Umbilical cord (tissue), 2 donors: Measurements from ENCODE around the gene LAMTOR5. TPM values are rescaled to one million over a fixed set of nuclear protein-coding genes. Genes with fewer than 3 reads are reported as not detected.
"Not testable (repeated sequence)": the region's sequence is repeated elsewhere in the genome, so short reads cannot be mapped to it uniquely, and the experiment has no call there.

Experiments
- DNase-seq: peaks from one replicate; pipeline ENCODE4 v3.0.0-alpha.2; 2015; ENCODE audit warnings: low spot score
- total RNA-seq: library from RNA; depleted of rRNA; stranded (reverse); fragments of >200 nt; gene quantifications from one replicate; pipeline ENCODE4 v1.2.3, GENCODE V29; 2014; ENCODE audit warnings: low replicate concordance; ENCODE audit not compliant: insufficient read depth

LAMTOR5 gene
- total RNA-seq: 28.9 TPM

DNA sequence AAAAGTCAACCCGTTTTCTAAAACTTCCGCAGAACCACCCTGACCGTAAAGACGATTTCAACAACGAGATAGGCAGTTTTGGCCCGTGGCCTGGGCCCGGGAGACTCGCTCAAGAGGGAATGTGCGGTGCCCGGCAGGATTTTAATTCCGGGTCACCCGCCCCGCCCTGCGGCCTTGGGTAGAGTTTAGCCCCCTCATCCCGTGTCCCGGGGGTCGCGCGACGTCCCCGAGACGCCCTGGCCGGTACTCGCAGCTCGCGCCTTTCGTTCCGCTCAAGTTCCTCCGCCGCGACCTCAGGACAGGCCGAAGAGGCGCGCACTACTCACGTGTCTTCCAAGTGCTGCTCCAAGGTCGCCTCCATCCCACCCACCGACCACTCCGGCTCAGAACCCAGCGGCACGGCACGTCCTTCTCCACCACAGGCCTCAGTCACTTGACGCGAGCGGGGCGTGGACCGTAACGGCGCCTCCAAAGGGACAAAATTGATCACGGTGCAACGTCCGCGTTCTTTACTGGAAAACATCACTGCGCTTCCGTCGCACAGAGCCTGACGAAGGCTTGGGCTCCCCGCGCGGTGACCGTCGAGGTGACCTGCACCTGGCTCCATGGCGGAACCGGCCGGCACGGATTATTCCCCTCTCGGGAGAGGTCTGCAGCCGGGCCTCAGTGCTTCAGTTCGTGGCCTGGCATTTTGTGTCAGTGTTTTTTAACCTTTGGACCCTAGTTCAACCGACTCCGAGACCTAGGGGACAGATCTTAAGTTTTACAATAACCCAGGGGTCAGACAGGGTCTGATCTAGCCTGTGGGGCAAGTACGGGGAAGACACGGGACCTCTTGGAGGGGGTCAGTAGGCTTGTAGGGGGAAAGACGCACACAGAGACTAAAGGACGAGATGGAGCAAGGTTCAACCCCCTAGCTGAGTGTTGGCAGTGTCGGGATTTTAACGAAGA lies at the start of gene LAMTOR5:
Gene LAMTOR5, minus strand, starts transcription at position 435 of the 951 bp plus-strand sequence. Its CDS starts 74 bp downstream, at position 361.
- peak; percentile 96 for DNase-seq

- DNase-seq: no peak
Observed at GRCh38 chr1:110457206-110457605, 49.7 kb upstream of the LAMTOR5 start.

- no peak for DNase-seq
Observed at GRCh38 chr1:110455151-110455550, 47.7 kb upstream of the LAMTOR5 start.

- no peak for DNase-seq
Observed at GRCh38 chr1:110454328-110454727, 46.8 kb upstream of the LAMTOR5 start.

- no peak for DNase-seq
Observed at GRCh38 chr1:110453829-110454228, 46.3 kb upstream of the LAMTOR5 start.

GRCh38 chr1:110452330-110452729 lies 44.8 kb upstream of the LAMTOR5 start:
- DNase-seq: no peak

DNA sequence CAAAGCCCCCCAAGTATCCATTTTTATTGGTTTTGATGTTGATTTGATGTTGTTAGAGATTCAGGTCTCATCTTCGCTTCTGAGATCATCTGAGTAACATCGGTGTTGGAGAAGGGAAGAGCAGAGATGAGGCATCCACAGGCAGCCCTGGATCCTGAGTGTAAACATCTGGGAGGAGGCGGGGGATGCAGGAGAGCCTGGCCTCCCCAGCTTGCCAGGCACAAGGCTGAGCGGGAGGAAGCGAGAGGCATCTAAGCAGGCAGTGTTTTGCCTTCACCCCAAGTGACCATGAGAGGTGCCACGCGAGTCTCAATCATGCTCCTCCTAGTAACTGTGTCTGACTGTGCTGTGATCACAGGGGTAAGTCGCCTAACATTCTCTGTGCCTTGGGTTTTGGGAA lies 43.4 kb upstream of the LAMTOR5 start, which contains the start of gene PROK1:
Gene PROK1, plus strand, starts transcription at position 221 of the 400 bp plus-strand sequence. Its CDS starts 68 bp downstream, at position 289.
- DNase-seq: no peak

- DNase-seq: no peak
Observed at GRCh38 chr1:110449661-110450651, 42.5 kb upstream of the LAMTOR5 start.

DNA sequence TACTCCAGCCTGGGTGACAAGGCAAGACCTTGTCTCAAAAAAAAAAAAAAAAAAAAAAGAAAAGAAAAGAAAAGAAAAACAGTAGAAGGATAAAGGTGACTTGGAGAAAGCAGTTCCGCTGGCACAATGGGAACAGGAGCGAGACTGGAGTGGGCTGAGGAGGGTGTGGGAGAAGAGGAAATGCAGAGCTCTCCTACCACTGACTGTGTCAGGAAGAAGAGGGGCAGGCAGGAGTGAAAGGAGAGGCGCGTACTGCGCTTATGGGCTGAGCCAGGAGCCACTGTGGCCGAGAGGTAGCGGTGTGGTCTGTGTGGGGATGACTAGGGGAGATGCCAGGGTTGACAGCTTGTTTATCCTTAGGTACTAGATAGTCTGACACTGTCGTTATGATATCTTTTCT lies 37.1 kb upstream of the LAMTOR5 start:
- no peak for DNase-seq

DNA sequence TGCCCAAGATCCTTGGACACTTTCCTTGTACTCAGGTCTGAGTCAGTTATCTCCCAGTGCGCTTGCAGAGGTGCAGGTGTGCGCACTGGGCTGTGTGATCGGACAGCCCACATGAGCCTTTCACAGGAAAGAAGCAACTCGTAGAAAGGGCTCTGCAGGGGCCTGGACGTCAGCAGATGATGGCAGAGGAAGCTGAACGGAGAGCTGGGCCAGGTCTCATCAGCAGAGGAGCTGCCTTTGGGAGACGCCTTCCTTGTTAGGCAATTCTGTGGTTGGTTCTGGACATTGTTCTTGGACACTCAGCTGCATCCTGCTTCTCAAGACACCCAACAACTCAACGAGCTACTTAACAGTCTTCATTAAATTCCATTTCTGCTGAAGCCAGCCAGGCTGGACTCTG lies 36.0 kb upstream of the LAMTOR5 start:
- no peak for DNase-seq

GRCh38 chr1:110441888-110442287 lies 34.4 kb upstream of the LAMTOR5 start:
- no peak for DNase-seq

DNA sequence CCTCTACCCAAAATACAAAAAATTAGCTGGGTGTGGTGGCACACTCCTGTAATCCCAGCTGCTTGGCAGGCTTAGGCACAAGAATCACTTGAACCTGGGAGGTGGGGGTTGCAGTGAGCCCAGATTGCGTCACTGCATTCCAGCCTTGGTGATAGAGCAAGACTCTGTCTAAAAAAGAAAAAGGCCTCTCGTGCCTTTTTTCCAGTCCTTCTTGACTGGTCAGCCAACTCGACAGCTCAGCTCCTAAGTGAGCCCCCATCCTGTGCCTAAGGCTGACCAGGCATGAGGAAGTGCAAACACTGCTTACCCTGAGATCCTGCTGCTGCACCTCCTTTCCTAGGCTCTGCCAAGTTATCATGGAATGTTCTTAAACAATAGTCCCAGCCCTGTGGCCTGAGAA lies 33.4 kb upstream of the LAMTOR5 start:
- peak; percentile 64 for DNase-seq

GRCh38 chr1:110439873-110440272 lies 32.4 kb upstream of the LAMTOR5 start:
- DNase-seq: not testable (repeated sequence)

GRCh38 chr1:110438893-110439292 lies 31.4 kb upstream of the LAMTOR5 start:
- peak; percentile 68 for DNase-seq

- not testable (repeated sequence) for DNase-seq
Observed at GRCh38 chr1:110437645-110438299, 30.3 kb upstream of the LAMTOR5 start.

DNA sequence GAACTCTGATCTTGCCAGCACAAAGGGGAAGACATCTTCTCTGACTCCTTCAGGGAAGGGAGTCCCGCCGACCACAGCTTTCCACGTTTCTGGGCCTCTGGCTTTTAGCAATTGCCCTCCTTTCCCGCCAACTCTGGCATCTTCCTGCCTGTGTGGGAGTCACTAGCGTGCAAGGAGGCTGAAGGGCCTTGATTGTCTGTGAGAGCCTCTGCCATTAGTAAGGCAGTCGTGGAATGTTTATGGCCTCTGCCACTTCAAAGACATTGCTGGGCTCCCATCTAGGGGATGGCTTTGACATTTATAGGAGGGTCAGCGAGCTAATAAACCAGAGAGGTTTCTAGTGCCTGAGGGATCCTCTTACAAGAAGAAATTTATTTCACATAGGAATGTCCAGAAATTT lies 29.1 kb upstream of the LAMTOR5 start:
- no peak for DNase-seq

DNA sequence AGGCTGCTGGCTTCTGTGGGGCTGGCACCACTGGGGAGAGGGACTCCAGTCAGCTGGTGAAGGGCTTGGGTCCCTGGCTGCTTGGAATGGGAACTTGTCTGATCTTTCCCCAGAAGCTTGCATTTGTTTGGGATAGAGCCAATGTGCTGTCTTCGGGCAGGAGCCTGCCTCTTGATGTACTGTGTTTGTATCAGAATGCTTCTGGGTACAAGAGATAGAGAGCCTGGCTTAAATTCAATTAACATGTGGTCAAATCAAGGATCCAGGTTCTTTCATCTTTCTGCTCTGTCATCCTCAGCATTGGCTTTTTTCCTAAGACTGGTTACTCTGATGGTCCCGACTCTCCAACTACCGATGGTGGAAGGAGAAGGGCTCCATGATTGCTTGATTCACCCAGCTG lies 27.5 kb upstream of the LAMTOR5 start:
- no peak for DNase-seq

GRCh38 chr1:110433803-110434202 lies 26.3 kb upstream of the LAMTOR5 start:
- no peak for DNase-seq

DNA sequence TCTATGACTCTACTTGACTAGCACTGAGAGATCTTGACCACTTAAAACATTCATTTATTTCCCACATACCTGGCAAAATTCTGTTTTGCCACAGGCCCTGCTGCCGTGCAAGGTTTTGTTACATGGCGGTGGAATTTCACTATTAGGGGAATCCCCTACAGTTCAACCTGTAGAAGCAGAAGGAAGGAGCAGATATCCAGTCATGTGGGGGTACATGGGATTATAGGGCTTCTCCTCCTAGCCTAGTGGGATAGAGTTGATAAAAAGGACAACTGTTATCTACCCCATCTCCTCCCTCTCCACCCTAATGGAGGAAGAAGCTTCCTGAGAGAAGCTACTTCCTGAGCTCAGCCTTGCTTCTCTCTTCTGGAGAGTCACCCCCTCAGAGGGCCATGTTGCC lies 25.7 kb upstream of the LAMTOR5 start:
- no peak for DNase-seq

- no peak for DNase-seq
Observed at GRCh38 chr1:110430901-110431300, 23.4 kb upstream of the LAMTOR5 start.

- no peak for DNase-seq
Observed at GRCh38 chr1:110430366-110430765, 22.9 kb upstream of the LAMTOR5 start.
